Measurements from ENCODE around the gene LRP10.

LRP10 gene

DNA sequence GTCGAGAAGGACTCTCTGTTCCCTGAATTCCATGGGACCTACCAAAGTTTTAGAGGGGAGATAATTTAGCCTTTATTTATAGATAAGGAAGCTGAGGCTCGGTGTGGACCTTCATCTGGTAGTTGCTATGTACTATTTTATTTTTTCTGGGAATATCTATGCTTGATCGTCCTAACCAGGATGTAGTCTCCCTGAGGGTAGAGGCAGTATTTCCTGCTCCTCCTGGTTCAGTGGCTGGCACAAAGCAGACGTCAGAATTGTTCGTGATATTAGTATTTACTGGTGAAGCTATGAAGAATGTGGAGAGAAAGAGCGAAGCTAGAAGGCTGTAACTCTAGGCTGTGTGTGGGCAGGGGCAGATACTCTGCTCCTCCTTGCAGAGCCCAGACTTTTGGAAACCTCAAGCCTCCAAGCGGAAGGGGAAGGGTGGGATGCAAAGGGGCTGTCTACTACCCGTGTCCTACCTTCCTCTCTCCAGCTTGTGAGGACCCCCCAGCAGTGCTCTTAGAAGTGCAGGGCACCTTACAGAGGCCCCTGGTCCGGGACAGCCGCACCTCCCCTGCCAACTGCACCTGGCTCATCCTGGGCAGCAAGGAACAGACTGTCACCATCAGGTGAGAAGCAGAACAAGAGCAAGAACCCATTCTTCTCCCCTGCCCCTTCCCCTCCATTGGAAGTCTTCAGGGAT is 1.4 kb downstream of the LRP10 start:
- peak overlapping the region; percentile 63 to 87 for H3K4me3 ChIP-seq (replicated peaks in 1 of 2; ENCODE audit: low read depth in 2 of 2, low read length in 2 of 2)
- DNase-seq (ENCODE audit: low read depth in 2 of 2): peak in 1 of 2 donors; percentile 39
- TF ChIP-seq, protein P1, sequence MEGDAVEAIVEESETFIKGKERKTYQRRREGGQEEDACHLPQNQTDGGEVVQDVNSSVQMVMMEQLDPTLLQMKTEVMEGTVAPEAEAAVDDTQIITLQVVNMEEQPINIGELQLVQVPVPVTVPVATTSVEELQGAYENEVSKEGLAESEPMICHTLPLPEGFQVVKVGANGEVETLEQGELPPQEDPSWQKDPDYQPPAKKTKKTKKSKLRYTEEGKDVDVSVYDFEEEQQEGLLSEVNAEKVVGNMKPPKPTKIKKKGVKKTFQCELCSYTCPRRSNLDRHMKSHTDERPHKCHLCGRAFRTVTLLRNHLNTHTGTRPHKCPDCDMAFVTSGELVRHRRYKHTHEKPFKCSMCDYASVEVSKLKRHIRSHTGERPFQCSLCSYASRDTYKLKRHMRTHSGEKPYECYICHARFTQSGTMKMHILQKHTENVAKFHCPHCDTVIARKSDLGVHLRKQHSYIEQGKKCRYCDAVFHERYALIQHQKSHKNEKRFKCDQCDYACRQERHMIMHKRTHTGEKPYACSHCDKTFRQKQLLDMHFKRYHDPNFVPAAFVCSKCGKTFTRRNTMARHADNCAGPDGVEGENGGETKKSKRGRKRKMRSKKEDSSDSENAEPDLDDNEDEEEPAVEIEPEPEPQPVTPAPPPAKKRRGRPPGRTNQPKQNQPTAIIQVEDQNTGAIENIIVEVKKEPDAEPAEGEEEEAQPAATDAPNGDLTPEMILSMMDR (IDR thresholded peaks at IDR 0.05; ENCODE audit: low read depth, low read length): no peak

GRCh38 chr14:22875003-22875747 is 3.6 kb downstream of the LRP10 start:
- no peak for DNase-seq (ENCODE audit: low read depth in 2 of 2)
- H3K4me3 ChIP-seq (replicated peaks in 1 of 2; ENCODE audit: low read depth in 2 of 2, low read length in 2 of 2): no peak overlapping the region
- TF ChIP-seq, protein P1 (IDR thresholded peaks at IDR 0.05; ENCODE audit: low read depth, low read length): no peak

DNA sequence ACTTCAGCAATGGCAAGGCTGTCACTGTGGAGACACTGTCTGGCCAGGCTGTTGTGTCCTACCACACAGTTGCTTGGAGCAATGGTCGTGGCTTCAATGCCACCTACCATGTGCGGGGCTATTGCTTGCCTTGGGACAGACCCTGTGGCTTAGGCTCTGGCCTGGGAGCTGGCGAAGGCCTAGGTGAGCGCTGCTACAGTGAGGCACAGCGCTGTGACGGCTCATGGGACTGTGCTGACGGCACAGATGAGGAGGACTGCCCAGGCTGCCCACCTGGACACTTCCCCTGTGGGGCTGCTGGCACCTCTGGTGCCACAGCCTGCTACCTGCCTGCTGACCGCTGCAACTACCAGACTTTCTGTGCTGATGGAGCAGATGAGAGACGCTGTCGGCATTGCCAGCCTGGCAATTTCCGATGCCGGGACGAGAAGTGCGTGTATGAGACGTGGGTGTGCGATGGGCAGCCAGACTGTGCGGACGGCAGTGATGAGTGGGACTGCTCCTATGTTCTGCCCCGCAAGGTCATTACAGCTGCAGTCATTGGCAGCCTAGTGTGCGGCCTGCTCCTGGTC is 4.3 kb downstream of the LRP10 start:
- TF ChIP-seq, protein P1 (IDR thresholded peaks at IDR 0.05; ENCODE audit: low read depth, low read length): no peak
- DNase-seq (ENCODE audit: low read depth in 2 of 2): no peak
- H3K4me3 ChIP-seq (replicated peaks in 1 of 2; ENCODE audit: low read depth in 2 of 2, low read length in 2 of 2): no peak overlapping the region

GRCh38 chr14:22877000-22877501 is 5.5 kb downstream of the LRP10 start:
- TF ChIP-seq, protein P1 (IDR thresholded peaks at IDR 0.05; ENCODE audit: low read depth, low read length): no peak
- H3K4me3 ChIP-seq (replicated peaks in 1 of 2; ENCODE audit: low read depth in 2 of 2, low read length in 2 of 2): no peak overlapping the region
- DNase-seq (ENCODE audit: low read depth in 2 of 2): no peak

- TF ChIP-seq, protein P1 (IDR thresholded peaks at IDR 0.05; ENCODE audit: low read depth, low read length): no peak
- no peak overlapping the region for H3K4me3 ChIP-seq (replicated peaks in 1 of 2; ENCODE audit: low read depth in 2 of 2, low read length in 2 of 2)
- DNase-seq (ENCODE audit: low read depth in 2 of 2): no peak
These were observed 7.0 kb downstream of the LRP10 start for GRCh38 chr14:22878271-22879246.

DNA sequence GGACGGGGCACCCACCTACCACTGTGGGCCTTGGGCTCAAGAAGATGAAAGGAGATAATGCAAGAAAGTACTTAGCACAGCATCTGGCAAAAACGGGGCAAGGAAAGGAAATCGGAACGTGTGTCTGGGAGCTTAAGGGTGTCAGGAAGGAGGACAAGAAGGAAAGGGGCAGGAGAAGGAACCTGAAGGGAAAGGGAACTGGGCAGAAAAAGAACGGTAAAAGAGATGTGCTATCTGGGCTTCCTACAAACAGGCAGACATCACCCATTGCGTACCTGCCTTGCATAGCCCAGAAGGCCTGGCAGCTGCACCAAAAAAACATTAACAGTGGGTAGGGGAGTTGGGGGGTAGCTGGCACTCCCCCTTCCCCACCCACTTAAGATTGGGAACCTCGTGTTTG is 10.5 kb downstream of the LRP10 start:
- TF ChIP-seq, protein P1 (IDR thresholded peaks at IDR 0.05; ENCODE audit: low read depth, low read length): no peak
- DNase-seq (ENCODE audit: low read depth in 2 of 2): no peak
- no peak overlapping the region for H3K4me3 ChIP-seq (replicated peaks in 1 of 2; ENCODE audit: low read depth in 2 of 2, low read length in 2 of 2)

Data from cardiac fibroblast (primary cell).